HL-60 (cell line): ENCODE measurements around the gene ENOX1.
"Not testable (repeated sequence)": the region's sequence is repeated elsewhere in the genome, so short reads cannot be mapped to it uniquely, and the experiment has no call there.

ENCODE experiments used
- DNase-seq, 2 experiments: peaks; one replicate each; pipeline ENCODE4 v3.0.0-alpha.2; 2010 to 2020; ENCODE audit warnings: low read depth in 1 of 2, low spot score in 1 of 2
- H3K27ac ChIP-seq: fragments of 250-450 bp; sonication (Bioruptor Pico); replicated peaks from 2 replicates; pipeline ENCODE4 v1.5.1; 2020; ENCODE audit warnings: mild to moderate bottlenecking, moderate library complexity
- H3K27me3 ChIP-seq: fragments of 250-450 bp; sonication (Bioruptor Pico); 2 replicates; pipeline ENCODE4 v1.5.1; 2021; ENCODE audit warnings: mild to moderate bottlenecking, moderate library complexity; ENCODE audit not compliant: insufficient read depth, poor library complexity, severe bottlenecking
- H3K4me3 ChIP-seq: replicated peaks from 2 replicates; pipeline ENCODE4 v1.5.1; 2011; ENCODE audit warnings: mild to moderate bottlenecking, control low read depth, low read length; ENCODE audit not compliant: insufficient read depth
- GABPA ChIP-seq: IDR thresholded peaks from 2 replicates; pipeline ENCODE4 v1.6.1; 2012; ENCODE audit warnings: low read depth
- POLR2AphosphoS5 ChIP-seq: IDR thresholded peaks from 2 replicates; pipeline ENCODE4 v1.6.1; 2012; ENCODE audit warnings: low read depth
- SPI1 ChIP-seq: IDR thresholded peaks from 2 replicates; pipeline ENCODE4 v1.6.1; 2012; ENCODE audit warnings: low read depth, mild to moderate bottlenecking, borderline replicate concordance
- TF ChIP-seq, protein P1 (sequence below): IDR thresholded peaks from one replicate; pipeline ENCODE4 v1.5.1; 2011; ENCODE audit warnings: low read length, control low read depth, inconsistent platforms; ENCODE audit not compliant: insufficient read depth
- TF ChIP-seq, protein P2 (sequence below): IDR thresholded peaks from 2 replicates; pipeline ENCODE4 v1.6.1; 2012; ENCODE audit warnings: low read depth; ENCODE audit not compliant: insufficient replicate concordance

Gene ENOX1

GRCh38 chr13:43422116-43422515 is 364.7 kb downstream of the ENOX1 start:
- H3K27me3 ChIP-seq, result no peaks in the 10 kb centered on the region
- no peak for DNase-seq
- no peak overlapping the region for H3K27ac ChIP-seq
- H3K4me3 ChIP-seq, result no peak overlapping the region
- no peak for TF ChIP-seq GABPA
- no peak for TF ChIP-seq SPI1
- TF ChIP-seq, protein P1, sequence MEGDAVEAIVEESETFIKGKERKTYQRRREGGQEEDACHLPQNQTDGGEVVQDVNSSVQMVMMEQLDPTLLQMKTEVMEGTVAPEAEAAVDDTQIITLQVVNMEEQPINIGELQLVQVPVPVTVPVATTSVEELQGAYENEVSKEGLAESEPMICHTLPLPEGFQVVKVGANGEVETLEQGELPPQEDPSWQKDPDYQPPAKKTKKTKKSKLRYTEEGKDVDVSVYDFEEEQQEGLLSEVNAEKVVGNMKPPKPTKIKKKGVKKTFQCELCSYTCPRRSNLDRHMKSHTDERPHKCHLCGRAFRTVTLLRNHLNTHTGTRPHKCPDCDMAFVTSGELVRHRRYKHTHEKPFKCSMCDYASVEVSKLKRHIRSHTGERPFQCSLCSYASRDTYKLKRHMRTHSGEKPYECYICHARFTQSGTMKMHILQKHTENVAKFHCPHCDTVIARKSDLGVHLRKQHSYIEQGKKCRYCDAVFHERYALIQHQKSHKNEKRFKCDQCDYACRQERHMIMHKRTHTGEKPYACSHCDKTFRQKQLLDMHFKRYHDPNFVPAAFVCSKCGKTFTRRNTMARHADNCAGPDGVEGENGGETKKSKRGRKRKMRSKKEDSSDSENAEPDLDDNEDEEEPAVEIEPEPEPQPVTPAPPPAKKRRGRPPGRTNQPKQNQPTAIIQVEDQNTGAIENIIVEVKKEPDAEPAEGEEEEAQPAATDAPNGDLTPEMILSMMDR, result no peak
- TF ChIP-seq, protein P2, sequence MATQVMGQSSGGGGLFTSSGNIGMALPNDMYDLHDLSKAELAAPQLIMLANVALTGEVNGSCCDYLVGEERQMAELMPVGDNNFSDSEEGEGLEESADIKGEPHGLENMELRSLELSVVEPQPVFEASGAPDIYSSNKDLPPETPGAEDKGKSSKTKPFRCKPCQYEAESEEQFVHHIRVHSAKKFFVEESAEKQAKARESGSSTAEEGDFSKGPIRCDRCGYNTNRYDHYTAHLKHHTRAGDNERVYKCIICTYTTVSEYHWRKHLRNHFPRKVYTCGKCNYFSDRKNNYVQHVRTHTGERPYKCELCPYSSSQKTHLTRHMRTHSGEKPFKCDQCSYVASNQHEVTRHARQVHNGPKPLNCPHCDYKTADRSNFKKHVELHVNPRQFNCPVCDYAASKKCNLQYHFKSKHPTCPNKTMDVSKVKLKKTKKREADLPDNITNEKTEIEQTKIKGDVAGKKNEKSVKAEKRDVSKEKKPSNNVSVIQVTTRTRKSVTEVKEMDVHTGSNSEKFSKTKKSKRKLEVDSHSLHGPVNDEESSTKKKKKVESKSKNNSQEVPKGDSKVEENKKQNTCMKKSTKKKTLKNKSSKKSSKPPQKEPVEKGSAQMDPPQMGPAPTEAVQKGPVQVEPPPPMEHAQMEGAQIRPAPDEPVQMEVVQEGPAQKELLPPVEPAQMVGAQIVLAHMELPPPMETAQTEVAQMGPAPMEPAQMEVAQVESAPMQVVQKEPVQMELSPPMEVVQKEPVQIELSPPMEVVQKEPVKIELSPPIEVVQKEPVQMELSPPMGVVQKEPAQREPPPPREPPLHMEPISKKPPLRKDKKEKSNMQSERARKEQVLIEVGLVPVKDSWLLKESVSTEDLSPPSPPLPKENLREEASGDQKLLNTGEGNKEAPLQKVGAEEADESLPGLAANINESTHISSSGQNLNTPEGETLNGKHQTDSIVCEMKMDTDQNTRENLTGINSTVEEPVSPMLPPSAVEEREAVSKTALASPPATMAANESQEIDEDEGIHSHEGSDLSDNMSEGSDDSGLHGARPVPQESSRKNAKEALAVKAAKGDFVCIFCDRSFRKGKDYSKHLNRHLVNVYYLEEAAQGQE, result no peak
- no peak for TF ChIP-seq POLR2AphosphoS5

- H3K4me3 ChIP-seq, H3K27me3 ChIP-seq, DNase-seq, H3K27ac ChIP-seq: not testable (repeated sequence)
These were observed 369.9 kb downstream of the ENOX1 start for GRCh38 chr13:43416842-43417241.

DNA sequence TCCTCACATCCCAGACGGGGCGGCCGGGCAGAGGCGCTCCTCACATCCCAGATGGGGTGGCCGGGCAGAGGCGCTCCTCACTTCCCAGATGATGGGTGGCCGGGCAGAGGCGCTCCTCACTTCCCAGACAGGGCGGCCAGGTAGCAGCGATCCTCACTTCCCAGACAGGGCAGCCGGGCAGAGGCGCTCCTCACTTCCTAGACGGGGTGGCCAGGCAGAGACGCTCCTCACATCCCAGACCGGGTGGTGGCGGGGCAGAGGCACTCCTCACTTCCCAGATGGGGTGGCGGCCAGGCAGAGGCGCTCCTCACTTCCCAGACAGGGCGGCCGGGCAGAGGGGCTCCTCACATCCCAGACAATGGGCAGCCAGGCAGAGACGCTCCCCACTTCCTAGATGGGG is 370.4 kb downstream of the ENOX1 start:
- H3K27me3 ChIP-seq, H3K4me3 ChIP-seq, DNase-seq, H3K27ac ChIP-seq: not testable (repeated sequence)

DNA sequence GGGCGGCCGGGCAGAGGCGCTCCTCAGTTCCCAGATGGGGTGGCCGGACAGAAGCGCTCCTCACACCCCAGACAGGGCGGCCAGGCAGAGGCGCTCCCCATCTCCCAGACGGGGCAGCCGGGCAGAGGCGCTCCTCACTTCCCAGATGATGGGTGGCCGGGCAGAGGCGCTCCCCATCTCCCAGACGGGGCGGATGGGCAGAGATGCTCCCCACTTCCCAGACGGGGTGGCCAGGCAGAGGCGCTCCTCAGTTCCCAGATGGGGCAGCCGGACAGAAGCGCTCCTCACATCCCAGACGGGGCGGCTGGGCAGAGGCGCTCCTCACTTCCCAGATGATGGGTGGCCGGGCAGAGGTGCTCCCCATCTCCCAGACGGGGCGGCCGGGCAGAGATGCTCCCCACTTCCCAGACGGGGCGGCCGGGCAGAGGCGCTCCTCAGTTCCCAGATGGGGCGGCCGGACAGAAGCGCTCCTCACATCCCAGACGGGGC is 370.8 kb downstream of the ENOX1 start:
- H3K27me3 ChIP-seq, H3K4me3 ChIP-seq, H3K27ac ChIP-seq, DNase-seq: not testable (repeated sequence)

GRCh38 chr13:43414111-43414510 is 372.7 kb downstream of the ENOX1 start:
- TF ChIP-seq, protein P1, result no peak
- TF ChIP-seq SPI1 (no peak), GABPA (no peak), POLR2AphosphoS5 (no peak)
- TF ChIP-seq, protein P2, result no peak
- H3K27ac ChIP-seq, result no peak overlapping the region
- no peak overlapping the region for H3K4me3 ChIP-seq
- no peak for DNase-seq
- no peaks in the 10 kb centered on the region for H3K27me3 ChIP-seq
